HG03060 (cell line): ENCODE measurements around the gene CIAO2B.
"Not testable (repeated sequence)": the region's sequence is repeated elsewhere in the genome, so short reads cannot be mapped to it uniquely, and the experiment has no call there.

ENCODE experiments used
- ATAC-seq: cut with Tn5 transposase; IDR thresholded peaks from one replicate; pipeline ENCODE4 v1.9.1; 2021; ENCODE audit warnings: low read depth, moderate number of reproducible peaks; ENCODE audit not compliant: unreplicated experiment

CIAO2B gene

GRCh38 chr16:66956154-66956457 lies 21.9 kb upstream of the CIAO2B start:
- ATAC-seq: not testable (repeated sequence)

DNA sequence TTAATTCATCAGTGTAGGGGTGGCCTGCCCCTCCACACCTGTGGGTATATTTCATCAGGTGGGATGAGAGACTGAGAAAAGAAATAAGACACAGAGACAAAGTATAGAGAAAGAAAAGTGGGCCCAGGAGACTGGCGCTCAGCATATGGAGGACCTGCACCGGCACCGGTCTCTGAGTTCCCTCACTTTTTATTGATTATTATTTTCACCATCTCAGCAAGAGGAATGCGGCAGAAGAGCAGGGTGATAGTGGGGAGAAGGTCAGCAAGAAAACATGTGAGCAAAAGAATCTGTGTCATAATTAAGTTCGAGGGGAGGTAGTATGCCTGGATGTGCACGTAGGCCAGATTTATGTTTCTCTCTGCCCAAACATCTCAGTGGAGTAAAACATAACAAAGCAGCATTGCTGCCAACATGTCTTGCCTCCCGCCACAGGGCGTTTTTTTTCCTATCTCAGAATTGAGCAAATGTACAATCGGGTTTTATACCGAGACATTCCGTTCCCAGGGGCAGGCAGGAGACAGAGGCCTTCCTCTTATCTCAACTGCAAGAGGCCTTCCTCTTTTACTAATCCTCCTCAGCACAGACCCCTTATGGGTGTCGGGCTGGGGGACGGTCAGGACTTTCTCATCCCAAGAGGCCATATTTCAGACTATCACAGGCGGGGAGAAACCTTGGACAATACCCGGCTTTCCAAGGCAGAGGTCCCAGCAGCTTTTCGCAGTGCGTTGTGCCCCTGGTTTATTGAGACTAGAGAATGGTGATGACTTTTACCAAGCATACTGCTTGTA lies 21.4 kb upstream of the CIAO2B start:
- ATAC-seq: not testable (repeated sequence)

DNA sequence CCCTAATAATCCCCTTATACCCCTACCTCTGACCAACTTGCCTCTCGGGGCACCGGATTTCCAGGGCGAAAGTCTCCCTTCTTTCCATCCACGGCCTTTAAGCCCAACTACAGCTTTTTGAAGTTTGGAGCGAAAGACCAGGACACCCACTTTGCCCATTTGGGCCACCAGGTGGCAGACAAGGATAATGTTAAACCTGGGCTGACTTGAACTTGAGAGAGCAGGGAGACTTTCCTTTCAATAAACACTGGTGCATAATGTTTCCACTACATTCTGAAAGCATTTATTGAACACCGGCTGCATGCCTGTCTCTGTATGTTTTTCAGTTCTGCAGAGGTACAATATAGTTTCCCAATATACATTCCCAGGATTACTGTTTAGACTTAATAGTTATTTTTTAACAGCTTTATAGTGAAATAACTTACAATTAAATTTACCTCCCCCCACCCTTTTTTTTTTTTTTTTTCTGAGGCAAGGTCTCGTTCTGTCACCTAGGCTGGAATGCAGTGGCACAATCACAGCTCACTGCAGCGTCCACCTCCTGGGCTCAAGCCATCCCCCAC lies 20.0 kb upstream of the CIAO2B start:
- ATAC-seq: no peak

GRCh38 chr16:66953462-66954096 lies 19.4 kb upstream of the CIAO2B start:
- ATAC-seq: no peak

GRCh38 chr16:66952430-66953110 lies 18.4 kb upstream of the CIAO2B start:
- no peak for ATAC-seq

DNA sequence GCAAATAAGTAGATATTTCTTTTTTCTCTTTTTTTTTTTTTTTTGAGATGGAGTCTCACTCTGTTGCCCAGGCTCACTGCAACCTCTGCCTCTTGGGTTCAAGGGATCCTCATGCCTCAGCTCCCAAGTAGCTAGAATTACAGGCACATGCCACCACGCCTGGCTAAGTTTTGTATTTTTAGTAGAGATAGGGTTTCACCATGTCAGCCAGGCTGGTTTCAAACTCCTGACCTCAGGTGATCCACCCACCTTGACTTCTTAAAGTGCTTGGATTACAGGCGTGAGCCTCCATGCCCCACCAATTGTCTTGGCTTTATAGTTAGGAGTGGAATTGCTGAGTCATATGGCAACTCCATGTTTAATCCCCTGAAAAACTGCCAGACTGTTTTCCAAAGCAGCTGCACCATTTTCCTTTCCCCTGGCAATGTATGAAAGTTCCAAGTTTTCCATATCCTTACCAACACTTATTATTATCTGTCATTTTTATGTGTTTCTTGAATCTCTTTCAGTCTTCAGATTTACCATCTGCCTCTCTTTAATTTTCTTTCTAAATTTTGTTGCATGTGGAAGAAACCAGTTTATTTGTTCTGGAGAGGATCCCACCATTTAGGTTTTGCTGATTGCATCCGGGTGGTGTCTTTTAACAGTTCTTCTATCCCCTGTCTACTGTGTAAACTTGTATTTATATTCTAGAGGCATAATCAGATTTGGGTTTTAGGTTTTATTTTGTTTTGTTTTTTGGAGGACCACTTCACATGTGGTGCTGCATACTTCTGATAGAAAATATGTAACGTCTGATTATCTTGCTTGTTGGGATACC lies 17.0 kb upstream of the CIAO2B start:
- ATAC-seq: no peak

GRCh38 chr16:66950437-66950836 lies 16.2 kb upstream of the CIAO2B start:
- ATAC-seq: no peak

DNA sequence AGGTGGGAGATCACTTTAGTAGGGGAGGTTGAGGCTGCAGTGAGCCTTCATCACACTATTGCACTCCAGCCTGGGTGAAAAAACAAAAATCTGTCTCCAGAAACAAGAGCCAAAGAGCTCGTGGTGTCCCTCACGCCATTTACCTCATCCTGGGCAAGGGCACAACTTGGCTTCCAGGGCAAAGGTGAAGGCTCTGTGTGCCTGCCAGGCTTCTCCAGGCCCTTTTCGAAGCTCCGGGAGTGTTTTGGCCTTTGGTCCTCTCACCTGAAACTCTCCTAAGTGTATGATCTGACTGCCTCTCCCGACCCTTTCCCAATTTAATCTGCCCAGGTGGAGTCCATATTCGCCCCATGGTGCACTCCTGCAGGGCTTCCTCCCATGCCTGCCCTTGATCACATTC lies 15.3 kb upstream of the CIAO2B start:
- ATAC-seq: no peak

GRCh38 chr16:66948837-66949225 lies 14.6 kb upstream of the CIAO2B start:
- ATAC-seq: no peak

DNA sequence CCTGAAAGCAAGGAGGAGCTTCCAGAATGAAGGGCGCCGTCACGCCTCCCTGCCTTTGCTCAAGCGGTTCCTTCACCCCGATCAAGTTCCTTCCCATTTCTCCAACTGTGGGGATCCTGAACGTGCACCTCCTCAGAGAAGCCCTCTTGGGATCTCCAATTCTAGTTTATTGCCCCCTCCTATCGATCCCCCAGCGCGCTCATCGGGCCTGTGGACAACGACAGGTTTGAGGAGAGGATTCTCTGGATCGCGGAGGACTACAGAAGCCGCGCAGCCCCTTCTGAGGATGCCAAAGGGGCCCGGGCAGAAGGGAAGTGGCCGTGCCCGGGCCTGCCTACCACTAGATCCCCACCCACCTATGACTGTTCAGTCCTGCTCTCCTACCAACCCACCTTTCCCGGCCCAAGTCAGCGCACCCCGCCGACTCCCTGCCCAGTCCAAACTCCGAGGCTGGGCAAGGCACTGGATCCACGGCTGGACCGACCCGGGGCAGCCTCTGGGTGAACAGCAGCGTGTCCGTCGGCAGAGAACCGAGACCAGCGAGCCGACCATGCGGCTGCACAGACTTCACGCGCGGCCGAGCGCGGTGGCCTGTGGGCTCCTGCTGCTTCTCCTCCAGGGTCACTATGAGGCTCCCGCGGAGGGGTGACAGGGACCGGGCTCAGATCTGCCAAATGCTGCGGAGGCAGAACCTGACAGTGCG lies 14.1 kb upstream of the CIAO2B start:
- no peak for ATAC-seq

- peak; percentile 58 for ATAC-seq
These were observed 13.3 kb upstream of the CIAO2B start for GRCh38 chr16:66947302-66948065.

DNA sequence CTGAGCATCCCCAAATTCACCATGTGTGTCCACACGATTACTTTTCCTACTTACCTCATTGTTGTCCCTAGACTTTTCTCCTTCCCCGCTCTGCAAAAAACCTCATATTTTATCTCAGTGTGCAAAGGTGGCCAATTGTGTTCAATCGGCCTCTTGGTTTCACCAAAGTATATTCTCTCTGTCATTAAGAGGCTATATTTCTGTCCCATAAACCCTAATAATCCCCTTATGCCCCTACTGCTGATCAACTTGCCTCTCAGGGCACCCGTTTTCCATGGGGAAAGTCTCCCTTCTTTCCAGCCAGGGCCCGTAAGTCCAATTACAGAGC lies 12.7 kb upstream of the CIAO2B start:
- ATAC-seq: no peak

GRCh38 chr16:66946541-66946940 lies 12.3 kb upstream of the CIAO2B start:
- ATAC-seq: no peak

- ATAC-seq: no peak
These were observed 11.7 kb upstream of the CIAO2B start for GRCh38 chr16:66945939-66946338.

GRCh38 chr16:66944971-66945370 lies 10.8 kb upstream of the CIAO2B start:
- not testable (repeated sequence) for ATAC-seq

DNA sequence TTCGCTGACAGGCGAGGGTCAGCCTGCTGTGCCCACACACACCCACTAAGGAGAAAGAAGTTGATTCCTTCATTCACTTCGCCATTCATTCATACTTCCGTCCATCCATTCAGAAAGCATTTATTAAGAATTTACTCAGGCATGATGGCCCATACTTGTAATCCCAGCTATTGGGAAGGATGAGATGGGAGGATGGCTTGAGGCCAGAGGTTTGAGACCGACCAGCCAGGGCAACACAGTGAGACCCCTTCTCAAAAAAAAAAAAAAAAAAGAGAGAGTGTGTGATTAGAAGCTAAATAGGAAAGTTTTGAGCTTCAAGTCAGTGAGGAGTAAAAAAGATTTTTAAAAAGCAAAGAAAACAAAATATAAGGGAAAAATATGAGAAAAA lies 9.8 kb upstream of the CIAO2B start:
- ATAC-seq: no peak

- no peak for ATAC-seq
These were observed 9.3 kb upstream of the CIAO2B start for GRCh38 chr16:66943426-66944053.

DNA sequence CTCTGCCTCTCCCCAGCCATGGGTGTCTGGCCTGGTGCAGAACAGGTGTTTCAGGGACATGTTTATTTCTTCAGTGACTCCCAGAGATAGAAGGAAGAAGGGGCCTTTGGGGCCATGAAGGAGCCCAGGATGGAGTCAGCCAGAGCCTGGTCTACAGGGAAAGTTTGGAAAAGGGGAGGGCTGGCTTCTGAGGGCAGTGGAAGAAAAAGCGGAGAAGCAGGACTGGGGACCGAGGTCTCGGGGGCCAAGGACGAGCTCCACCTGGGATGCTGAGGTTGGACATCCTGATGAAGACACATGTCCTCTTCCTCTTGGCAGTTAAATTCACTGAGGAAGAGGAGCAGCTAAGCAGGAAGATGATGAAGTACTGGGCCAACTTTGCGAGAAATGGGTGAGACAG lies 8.8 kb upstream of the CIAO2B start:
- no peak for ATAC-seq

- no peak for ATAC-seq
These were observed 6.0 kb upstream of the CIAO2B start for GRCh38 chr16:66940236-66940635.
